Upper lobe of right lung (tissue), 1 donor: ENCODE data around the gene CYS1. TPM values are rescaled to one million over a fixed set of nuclear protein-coding genes. Genes with fewer than 3 reads are reported as not detected.
A peak's percentile ranks its signal among the peaks of the same experiment; 100 is the strongest.

Source experiments
- ATAC-seq: fragments of 200-7000 bp; cut with Tn5 transposase; one replicate; pipeline ENCODE4 v1.9.1; 2020; ENCODE audit warnings: mild to moderate bottlenecking, moderate library complexity
- DNase-seq: peaks from one replicate; pipeline ENCODE4 v3.0.0-alpha.2; 2020
- H3K27ac ChIP-seq: fragments of 200-600 bp; one replicate; pipeline ENCODE4 v1.8.0; 2022
- H3K27me3 ChIP-seq: fragments of 200-600 bp; one replicate; pipeline ENCODE4 v1.8.0; 2022; ENCODE audit warnings: mild to moderate bottlenecking
- H3K36me3 ChIP-seq: fragments of 200-600 bp; one replicate; pipeline ENCODE4 v1.8.0; 2022
- H3K4me1 ChIP-seq: fragments of 200-600 bp; one replicate; pipeline ENCODE4 v1.8.0; 2022
- H3K4me3 ChIP-seq: fragments of 200-600 bp; one replicate; pipeline ENCODE4 v1.8.0; 2022; ENCODE audit warnings: mild to moderate bottlenecking
- H3K9me3 ChIP-seq: fragments of 200-600 bp; one replicate; pipeline ENCODE4 v1.8.0; 2022
- intact Hi-C: fragments of 100-400 bp; cut with DNase I; formaldehyde crosslinking; loops from one replicate; pipeline ENCODE4 v1.11.0; 2022
- total RNA-seq: library from RNA; stranded (reverse); fragmentation: NEBNext Ultra II Directional; extraction: Animal tissue kit (Norgen Biotek cat#: 25700); gene quantifications from one replicate; pipeline ENCODE4 v1.2.1, GENCODE V29; 2021
- TF ChIP-seq, protein P1 (sequence below): fragments of 200-600 bp; IDR thresholded peaks from one replicate; pipeline ENCODE4 v1.8.0; 2022; ENCODE audit warnings: antibody characterized with exemption
- donor health status: DM: no; HTN: yes; CAD: no; lungs with severe emphysema.

Gene CYS1
- total RNA-seq, 1 donor from 2014 or later = 4.5 TPM

DNA sequence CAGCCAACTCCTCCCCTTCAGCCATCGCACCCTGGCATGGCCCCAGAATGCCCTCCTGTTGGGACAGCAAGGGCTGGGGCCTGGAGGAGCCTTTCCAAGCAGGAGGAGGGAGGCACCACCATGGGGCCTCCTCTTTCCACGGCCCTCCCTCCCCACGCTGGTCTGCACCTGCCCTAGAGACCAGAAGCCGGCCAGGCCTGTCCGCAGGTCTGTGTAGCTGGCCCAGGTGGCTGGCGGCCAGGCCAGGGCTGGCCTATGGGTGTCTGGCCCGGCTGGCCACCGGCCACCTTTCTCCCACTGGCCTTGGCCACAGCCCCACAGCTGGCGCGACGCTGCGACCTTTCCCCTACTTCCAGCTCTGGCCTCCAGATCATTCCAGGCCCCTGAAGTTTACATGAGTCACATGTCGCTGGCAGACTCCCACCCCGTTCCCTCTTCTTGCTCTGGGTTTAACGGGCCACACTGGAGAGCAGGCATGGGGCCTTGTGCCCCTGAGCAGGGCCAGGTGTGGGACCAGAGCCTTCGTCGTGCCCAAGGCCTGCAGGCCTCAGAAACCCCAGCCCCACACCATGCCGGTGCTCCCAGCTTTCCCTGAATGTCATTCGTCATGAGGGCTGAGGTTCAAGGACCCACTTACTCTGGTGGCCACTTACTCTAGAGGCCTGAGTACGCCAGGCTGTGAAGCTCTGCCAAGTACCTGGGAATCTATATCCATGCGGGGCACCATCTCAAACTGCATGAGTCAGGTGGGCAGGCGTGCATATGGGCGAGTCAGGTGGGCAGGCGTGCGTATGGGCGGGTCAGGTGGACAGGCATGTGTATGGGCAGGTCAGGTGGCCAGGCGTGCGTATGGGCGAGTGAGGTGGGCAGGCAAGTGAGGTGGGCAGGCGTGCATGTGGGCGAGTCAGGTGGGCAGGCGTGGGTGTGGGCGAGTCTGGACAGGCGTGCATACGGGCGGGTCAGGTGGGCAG, 70.1 kb downstream of the CYS1 start:
- no peaks in the 10 kb centered on the region for H3K27me3 ChIP-seq
- H3K9me3 ChIP-seq = no peaks in the 10 kb centered on the region
- DNase-seq (peak; percentile 79), ATAC-seq (peak; percentile 57)
- H3K27ac ChIP-seq = peak overlapping the region; percentile 66
- no peak overlapping the region for H3K4me3 ChIP-seq
- intact Hi-C loops = no loop called here
- no peaks in the 10 kb centered on the region for H3K36me3 ChIP-seq
- TF ChIP-seq, protein P1, sequence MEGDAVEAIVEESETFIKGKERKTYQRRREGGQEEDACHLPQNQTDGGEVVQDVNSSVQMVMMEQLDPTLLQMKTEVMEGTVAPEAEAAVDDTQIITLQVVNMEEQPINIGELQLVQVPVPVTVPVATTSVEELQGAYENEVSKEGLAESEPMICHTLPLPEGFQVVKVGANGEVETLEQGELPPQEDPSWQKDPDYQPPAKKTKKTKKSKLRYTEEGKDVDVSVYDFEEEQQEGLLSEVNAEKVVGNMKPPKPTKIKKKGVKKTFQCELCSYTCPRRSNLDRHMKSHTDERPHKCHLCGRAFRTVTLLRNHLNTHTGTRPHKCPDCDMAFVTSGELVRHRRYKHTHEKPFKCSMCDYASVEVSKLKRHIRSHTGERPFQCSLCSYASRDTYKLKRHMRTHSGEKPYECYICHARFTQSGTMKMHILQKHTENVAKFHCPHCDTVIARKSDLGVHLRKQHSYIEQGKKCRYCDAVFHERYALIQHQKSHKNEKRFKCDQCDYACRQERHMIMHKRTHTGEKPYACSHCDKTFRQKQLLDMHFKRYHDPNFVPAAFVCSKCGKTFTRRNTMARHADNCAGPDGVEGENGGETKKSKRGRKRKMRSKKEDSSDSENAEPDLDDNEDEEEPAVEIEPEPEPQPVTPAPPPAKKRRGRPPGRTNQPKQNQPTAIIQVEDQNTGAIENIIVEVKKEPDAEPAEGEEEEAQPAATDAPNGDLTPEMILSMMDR = no peak
- peaks cover 9% of the 10 kb centered on the region for H3K4me1 ChIP-seq

DNA sequence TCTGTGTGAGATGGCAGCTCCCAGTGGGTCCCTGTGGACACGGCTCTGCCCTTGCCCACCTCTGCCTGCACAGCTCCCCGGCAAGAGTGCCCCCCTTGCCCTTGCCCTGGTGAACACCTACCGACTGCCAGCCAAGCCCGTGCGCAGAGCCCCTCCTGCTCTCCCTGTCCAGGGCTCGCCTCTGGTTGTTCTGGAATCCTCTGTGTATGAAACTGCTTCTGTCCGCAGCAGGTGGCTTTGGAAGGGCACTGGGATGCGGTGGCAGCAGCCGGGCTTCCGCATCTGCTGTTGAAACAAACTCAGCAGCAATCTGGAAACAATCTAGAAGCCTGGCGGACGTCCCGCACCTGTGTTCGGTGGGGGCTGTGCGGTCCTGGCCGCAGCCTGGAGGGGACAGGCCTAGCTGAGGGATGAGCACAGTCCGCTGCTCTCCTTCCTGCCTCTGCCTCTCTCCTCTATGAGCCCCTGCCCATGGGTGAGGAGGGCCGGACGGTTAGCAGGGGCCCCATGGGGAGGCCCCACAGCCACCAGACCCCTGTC, 70.9 kb downstream of the CYS1 start:
- DNase-seq (peak; percentile 41), ATAC-seq (no peak)

DNA sequence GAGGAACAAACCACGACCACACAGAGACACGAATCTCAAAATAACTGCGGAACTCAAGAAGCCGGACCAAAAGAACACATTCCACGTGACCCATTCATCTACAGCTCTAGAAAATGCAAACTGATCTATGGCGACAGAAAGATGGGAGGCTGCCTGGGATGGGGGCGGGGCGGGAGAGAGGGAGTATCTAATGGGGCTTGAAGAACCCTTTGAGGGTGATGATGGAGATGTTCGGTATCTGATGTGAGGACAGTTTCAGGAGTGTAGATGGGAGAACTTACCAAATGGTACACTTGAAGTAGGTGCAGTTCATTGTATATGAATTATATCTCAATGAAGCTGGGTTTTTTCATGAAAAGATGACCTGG, 71.4 kb downstream of the CYS1 start:
- ATAC-seq (no peak), DNase-seq (peak; percentile 22)
- TF ChIP-seq, protein P1 = no peak
- no peaks in the 10 kb centered on the region for H3K9me3 ChIP-seq
- H3K36me3 ChIP-seq = no peaks in the 10 kb centered on the region
- H3K27ac ChIP-seq = no peak overlapping the region
- no peaks in the 10 kb centered on the region for H3K27me3 ChIP-seq
- intact Hi-C loops = no loop called here
- H3K4me1 ChIP-seq = peaks cover 9% of the 10 kb centered on the region
- H3K4me3 ChIP-seq = no peak overlapping the region

More for the DNA sequence above, 70.9 kb downstream of the CYS1 start:
- TF ChIP-seq, protein P1 = no peak
- Histone ChIP-seq H3K4me3 (no peak overlapping the region), H3K9me3 (no peaks in the 10 kb centered on the region), H3K36me3 (no peaks in the 10 kb centered on the region), H3K27me3 (no peaks in the 10 kb centered on the region), H3K4me1 (peaks cover 9% of the 10 kb centered on the region), H3K27ac (peak overlapping the region; percentile 66)
- intact Hi-C loops = no loop called here

DNA sequence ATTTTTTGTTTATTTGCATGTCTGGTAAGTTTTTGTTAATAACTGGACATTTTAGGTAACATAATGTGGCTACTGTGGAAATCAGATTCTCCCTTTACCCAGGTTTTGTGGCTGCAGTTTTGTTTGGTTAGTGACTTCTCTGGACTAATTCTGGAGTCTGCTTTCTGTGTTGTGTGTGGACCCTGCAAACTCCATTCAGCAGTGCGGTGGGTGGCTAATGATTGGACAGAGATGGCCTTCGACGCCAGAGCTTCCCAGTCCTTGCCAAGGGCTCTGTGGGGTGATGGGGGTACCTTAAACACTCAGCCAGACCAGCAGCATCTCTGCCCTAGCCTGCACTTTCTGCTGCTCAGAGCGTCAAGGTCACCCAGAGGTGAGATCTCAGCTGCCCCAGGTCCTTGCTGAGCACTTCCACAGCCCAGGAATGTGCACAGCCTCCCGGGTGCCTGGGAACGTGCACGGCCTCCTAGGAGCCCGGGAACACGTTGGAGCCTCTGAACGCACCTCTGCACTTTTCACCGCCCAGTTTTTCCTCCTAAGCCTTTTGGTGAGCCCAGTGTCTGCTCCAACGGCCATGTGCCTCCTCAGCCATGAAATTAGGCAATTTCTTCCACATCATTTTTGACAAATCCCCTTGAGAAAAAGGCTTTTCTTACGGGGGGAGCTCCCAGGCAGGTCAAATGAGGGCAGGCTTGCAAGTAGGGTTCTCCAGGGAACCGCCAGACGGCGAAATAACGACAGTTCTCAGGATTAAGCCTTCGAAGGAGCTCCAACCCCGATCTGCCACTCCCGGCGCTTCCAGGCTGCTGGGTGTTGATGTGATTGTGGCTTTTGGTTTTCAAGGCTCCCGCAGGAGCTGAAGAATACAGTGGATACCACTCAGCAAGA, 72.0 kb downstream of the CYS1 start:
- ATAC-seq (no peak), DNase-seq (no peak)
- H3K27me3 ChIP-seq = no peaks in the 10 kb centered on the region
- intact Hi-C loops = no loop called here
- H3K27ac ChIP-seq = no peak overlapping the region
- H3K4me3 ChIP-seq = no peak overlapping the region
- H3K36me3 ChIP-seq = no peaks in the 10 kb centered on the region
- peaks cover 9% of the 10 kb centered on the region for H3K4me1 ChIP-seq
- TF ChIP-seq, protein P1 = no peak
- no peaks in the 10 kb centered on the region for H3K9me3 ChIP-seq

DNA sequence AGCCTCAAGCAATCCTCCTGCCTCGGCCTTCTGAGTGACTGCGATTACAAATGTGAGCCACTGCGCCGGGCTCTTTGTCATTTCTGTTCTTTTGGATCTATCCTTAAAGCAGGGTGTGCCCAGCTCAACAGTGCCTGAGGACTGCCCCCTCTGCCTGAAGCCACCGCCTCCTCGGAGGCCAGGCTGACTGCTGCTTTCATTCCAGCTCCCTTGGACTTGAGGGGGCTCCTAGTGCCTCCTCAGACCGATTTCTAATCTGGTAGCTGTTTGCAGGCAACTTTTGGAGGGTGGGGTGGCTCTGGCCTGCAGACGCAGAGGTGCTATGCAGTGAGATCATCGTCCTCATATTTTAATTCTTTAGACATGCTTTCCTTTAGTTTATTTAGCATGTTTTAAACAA, 72.8 kb downstream of the CYS1 start:
- TF ChIP-seq, protein P1 = no peak
- Histone ChIP-seq H3K9me3 (no peaks in the 10 kb centered on the region), H3K27me3 (no peaks in the 10 kb centered on the region), H3K4me1 (peaks cover 9% of the 10 kb centered on the region), H3K4me3 (no peak overlapping the region), H3K36me3 (no peaks in the 10 kb centered on the region), H3K27ac (no peak overlapping the region)
- ATAC-seq = no peak
- no peak for DNase-seq
- intact Hi-C loops = no loop called here

Other genes starting within 250 kb of the CYS1 start
- gene TAF1B, start 236.9 kb downstream of the CYS1 start, total RNA-seq = 19.5 TPM
- gene GRHL1, start 128.7 kb downstream of the CYS1 start, total RNA-seq = 2.7 TPM
- 45.6 TPM for gene KLF11, start 36.9 kb downstream of the CYS1 start, total RNA-seq
- 2.3 TPM for gene RRM2, start 42.3 kb upstream of the CYS1 start, total RNA-seq
- gene HPCAL1, start 222.5 kb upstream of the CYS1 start, total RNA-seq = 160 TPM